HepG2 (cell line): ENCODE results near the gene RPL11. TPM values are rescaled to one million over a fixed set of nuclear protein-coding genes. Genes with fewer than 3 reads are reported as not detected.
A peak's percentile ranks its signal among the peaks of the same experiment; 100 is the strongest.

ENCODE experiments used
- ATAC-seq: fragments of 200-7000 bp; cut with Tn5 transposase; 3 replicates; pipeline ENCODE4 v1.9.1; 2020; ENCODE audit warnings: mild to moderate bottlenecking, moderate library complexity
- BruUV-seq: library from RNA; stranded (reverse); fragments of 400-500 nt; replicated peaks from 2 replicates; lab custom pipeline; 2021; lab: Mats Ljungman, UMichigan
- CTCF ChIA-PET: fragments of 300-600 bp; formaldehyde crosslinking; extraction: SDS; loops from one replicate; lab custom pipeline; 2021; ENCODE audit warnings: low total read pairs, inconsistent platforms, low intra/inter-chr PET ratio; lab: Yijun Ruan, JAX
- POLR2A ChIA-PET: fragments of 350-600 bp; sonication (Branson Sonifier 250); formaldehyde crosslinking; loops from one replicate; lab custom pipeline; 2020; ENCODE audit warnings: antibody characterized with exemption, inconsistent platforms; lab: Yijun Ruan, JAX
- DNase-seq: peaks from one replicate; pipeline ENCODE4 v3.0.0-alpha.2; 2015; ENCODE audit warnings: low spot score
- FAIRE-seq: peaks from 3 replicates; lab custom pipeline; 2011; peaks lifted over from hg19 to GRCh38; lab: Jason Lieb, UNC
- H2AFZ ChIP-seq: one replicate; pipeline ENCODE4 v1.6.1; 2011; ENCODE audit warnings: low read length, inconsistent platforms
- H3K27ac ChIP-seq: fragments of 300-600 bp; 3 replicates; pipeline ENCODE4 v1.8.0; 2011; ENCODE audit warnings: mixed run types, mild to moderate bottlenecking, mixed read lengths, low read length, inconsistent platforms; ENCODE audit not compliant: insufficient read depth; ENCODE audit errors: extremely low read length
- H3K27me3 ChIP-seq, 2 experiments: fragments of 200-600 bp in 1 of 2; 2 replicates in 1 of 2; 3 replicates in 1 of 2; pipeline versions ENCODE4 v1.6.0 to v1.8.0; 2011; ENCODE audit warnings: low read length in 2 of 2, mild to moderate bottlenecking in 2 of 2, moderate library complexity in 2 of 2, inconsistent platforms in 1 of 2; ENCODE audit not compliant: insufficient read depth in 2 of 2, control insufficient read depth in 1 of 2
- H3K36me3 ChIP-seq, 2 experiments: fragments of 200-600 bp in 1 of 2; replicated peaks in 1 of 2; 2 replicates in 1 of 2; 3 replicates in 1 of 2; pipeline versions ENCODE4 v1.5.1 to v1.8.0; 2011; ENCODE audit warnings: low read length in 2 of 2, inconsistent platforms in 1 of 2; ENCODE audit not compliant: insufficient read depth in 2 of 2, control insufficient read depth in 1 of 2
- H3K4me1 ChIP-seq: 2 replicates; pipeline ENCODE4 v1.5.1; 2012; ENCODE audit warnings: low read length, inconsistent platforms; ENCODE audit not compliant: insufficient read depth
- H3K4me2 ChIP-seq: 2 replicates; pipeline ENCODE4 v1.6.0; 2011; ENCODE audit warnings: low read depth, low read length, inconsistent platforms
- H3K4me3 ChIP-seq, 3 experiments: fragments of 200-600 bp in 1 of 3; sonication (generic), shearing (Covaris generic) in 1 of 3; replicated peaks in 1 of 3; 2 replicates each; pipeline ENCODE4 v1.5.1; 2011 to 2016; ENCODE audit warnings: low read length in 3 of 3, inconsistent platforms in 2 of 3, low read depth in 2 of 3, mild to moderate bottlenecking in 2 of 3, control low read depth in 1 of 3, mixed read lengths in 1 of 3; ENCODE audit not compliant: insufficient read depth in 1 of 3
- H3K79me2 ChIP-seq: one replicate; pipeline ENCODE4 v1.6.1; 2011; ENCODE audit warnings: low read length, inconsistent platforms; ENCODE audit not compliant: insufficient read depth
- H3K9ac ChIP-seq: 2 replicates; pipeline ENCODE4 v1.6.0; 2011; ENCODE audit warnings: mild to moderate bottlenecking, low read depth, low read length, inconsistent platforms; ENCODE audit not compliant: insufficient read depth
- H3K9me3 ChIP-seq: 2 replicates; pipeline ENCODE4 v1.5.1; 2012; ENCODE audit warnings: mild to moderate bottlenecking, low read length
- H4K20me1 ChIP-seq: 2 replicates; pipeline ENCODE4 v1.6.0; 2011; ENCODE audit warnings: inconsistent platforms, mild to moderate bottlenecking, low read length, moderate library complexity; ENCODE audit not compliant: insufficient read depth
- AHR ChIP-seq: IDR thresholded peaks from 2 replicates; pipeline ENCODE4 v1.6.1; 2018; ENCODE audit warnings: missing genetic modification reagents, missing compliant biosample characterization
- BORCS8-MEF2B ChIP-seq: sonication (generic); formaldehyde crosslinking; IDR thresholded peaks from 2 replicates; pipeline ENCODE4 v1.8.0; 2022; ENCODE audit warnings: mild to moderate bottlenecking, missing genetic modification reagents
- DNMT3B ChIP-seq: conservative IDR thresholded peaks from 2 replicates; pipeline ENCODE4 v1.6.1; 2016; ENCODE audit warnings: missing biosample characterization, control low read depth
- HOXA3 ChIP-seq: sonication (generic); formaldehyde crosslinking; IDR thresholded peaks from 2 replicates; pipeline ENCODE4 v1.5.0; 2020; ENCODE audit warnings: missing genetic modification reagents
- MYC ChIP-seq: sonication (generic); formaldehyde crosslinking; IDR thresholded peaks from 2 replicates; pipeline ENCODE4 v1.9.0; 2021; ENCODE audit warnings: missing genetic modification reagents, borderline replicate concordance
- PHF21A ChIP-seq: sonication (generic); formaldehyde crosslinking; IDR thresholded peaks from 2 replicates; pipeline ENCODE4 v1.5.0; 2020; ENCODE audit warnings: mild to moderate bottlenecking, missing genetic modification reagents
- SNAPC2 ChIP-seq: sonication (generic); formaldehyde crosslinking; IDR thresholded peaks from 2 replicates; pipeline ENCODE4 v1.8.1; 2022; ENCODE audit warnings: mild to moderate bottlenecking, missing genetic modification reagents
- YEATS4 ChIP-seq: sonication (generic); formaldehyde crosslinking; IDR thresholded peaks from 2 replicates; pipeline ENCODE4 v1.4.0; 2020; ENCODE audit warnings: missing genetic modification reagents, borderline replicate concordance
- ZNF234 ChIP-seq: sonication (generic); formaldehyde crosslinking; conservative IDR thresholded peaks from 2 replicates; pipeline ENCODE4 v1.5.1; 2020; ENCODE audit warnings: mild to moderate bottlenecking, missing genetic modification reagents
- ZNF292 ChIP-seq: sonication (generic); formaldehyde crosslinking; IDR thresholded peaks from 2 replicates; pipeline ENCODE4 v1.8.1; 2022; ENCODE audit warnings: mild to moderate bottlenecking, low read depth, missing genetic modification reagents, borderline replicate concordance
- ZNF746 ChIP-seq: sonication (generic); formaldehyde crosslinking; IDR thresholded peaks from 2 replicates; pipeline ENCODE4 v1.8.0; 2022; ENCODE audit warnings: mild to moderate bottlenecking, missing genetic modification reagents
- WGBS: methylation state at CpG from one replicate; pipeline ENCODE4 v1.1.6; 2017; ENCODE audit warnings: low lambda C conversion rate; 5-methylcytosine and 5-hydroxymethylcytosine counted together
- in situ Hi-C: cut with HindIII; loops from 2 replicates; pipeline ENCODE4 v1.10.0; 2017; ENCODE audit warnings: low pct_unique_long_range_greater_than_20kb; ENCODE audit not compliant: extremely low pct_ligation_motif_present
- intact Hi-C: fragments of 100-400 bp; cut with micrococcal nuclease; formaldehyde crosslinking; loops from one replicate; pipeline ENCODE4 v1.10.0; 2022; ENCODE audit not compliant: unreplicated experiment
- polyA plus RNA-seq, 8 experiments: library from polyadenylated mRNA; depleted of rRNA in 3 of 8; stranded (reverse) in 7 of 8; unstranded in 1 of 8; fragments of >200 nt; fragmentation: Illumina TruSeq in 4 of 8; extraction: Trizol in 4 of 8; gene quantifications; 2 replicates each; pipeline versions ENCODE4 v1.2.1 to v1.2.3, GENCODE V29; 2011 to 2016; ENCODE audit warnings: low read depth in 4 of 8, missing spikeins in 1 of 8, mixed read lengths in 1 of 8; ENCODE audit not compliant: insufficient read depth in 1 of 8
- total RNA-seq, 5 experiments: library from RNA; depleted of rRNA; stranded (reverse); fragments of >200 nt; fragmentation: Illumina TruSeq; extraction: Trizol; gene quantifications; 2 replicates each; pipeline ENCODE4 v1.2.3, GENCODE V29; 2016; ENCODE audit warnings: low read depth in 1 of 5
- TF ChIP-seq, protein P1 (sequence below): IDR thresholded peaks from 2 replicates; pipeline ENCODE4 v1.4.0; 2020; ENCODE audit warnings: mild to moderate bottlenecking, missing genetic modification reagents
- TF ChIP-seq, protein P2 (sequence below): sonication (generic); formaldehyde crosslinking; IDR thresholded peaks from 2 replicates; pipeline ENCODE4 v1.4.0; 2020; ENCODE audit warnings: mild to moderate bottlenecking, missing genetic modification reagents, borderline replicate concordance
- TF ChIP-seq, protein P3 (sequence below): sonication (generic); formaldehyde crosslinking; IDR thresholded peaks from 2 replicates; pipeline ENCODE4 v1.4.0; 2020; ENCODE audit warnings: missing genetic modification reagents
- TF ChIP-seq, protein P4 (sequence below): IDR thresholded peaks from 2 replicates; pipeline ENCODE4 v1.6.1; 2016

RPL11 gene
- total and polyA plus RNA-seq, 2 of the 13 experiments (the other 11 are each of a cell fraction or from before 2014, with no cell fraction given), result 1,682 to 2,010 TPM

DNA sequence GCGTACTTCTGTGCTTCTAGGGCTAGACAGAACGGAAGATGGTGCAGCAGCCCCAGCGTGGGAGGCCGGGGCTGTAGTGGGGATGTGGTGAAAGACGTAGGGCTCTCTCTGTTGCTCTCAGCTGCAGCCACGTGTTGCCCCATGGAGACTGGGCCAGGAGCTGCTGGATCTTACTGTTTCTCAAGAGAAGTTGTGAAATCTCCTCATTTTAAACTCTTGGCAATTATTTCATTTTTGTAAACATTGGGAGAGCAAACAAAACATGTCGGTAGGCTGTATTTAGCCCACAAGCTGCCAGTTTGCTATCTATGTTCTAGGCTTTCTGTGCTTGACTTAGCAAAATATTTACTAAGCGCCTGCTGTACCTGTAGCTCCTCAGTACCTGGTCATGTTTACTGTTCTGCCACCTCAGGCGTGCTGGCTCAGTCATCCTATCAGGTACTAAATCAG is 35.8 kb downstream of the RPL11 start:
- intact Hi-C loops (no loop called here), in situ Hi-C loops (no loop called here)
- Histone ChIP-seq H3K9ac (peak overlapping the region; percentile 20; the same call in 1 of the 2 replicates), H3K9me3 (no peaks in the 10 kb centered on the region), H3K27ac (peak overlapping the region; percentile 54), H3K36me3 (no peaks in the 10 kb centered on the region), H3K4me3 (peak overlapping the region in 1 of 3 experiments; percentile 24; a peak in 2 of 6 replicates), H2AFZ (no peak overlapping the region), H3K79me2 (peaks cover 3% of the 10 kb centered on the region), H3K4me2 (peak overlapping the region; percentile 63), H3K4me1 (peaks cover 38% of the 10 kb centered on the region), H3K27me3 (no peaks in the 10 kb centered on the region), H4K20me1 (no peaks in the 10 kb centered on the region)
- 7% methylated on average over 9 of the region's 9 CpGs for WGBS
- ChIA-PET CTCF (no interaction called here), POLR2A (interaction anchor here (0.8 to 3.3 kb wide), 5 partner anchors 16 to 97 kb away, joined by 3 to 21 read pairs (median 8); partner anchors contain the start of genes ELOA, HMGCL, PITHD1 and RPL11)
- BruUV-seq, result no TSS peak
- FAIRE-seq (peak; percentile 90), ATAC-seq (peak; percentile 89), DNase-seq (peak; percentile 78)
- TF ChIP-seq, protein P1, sequence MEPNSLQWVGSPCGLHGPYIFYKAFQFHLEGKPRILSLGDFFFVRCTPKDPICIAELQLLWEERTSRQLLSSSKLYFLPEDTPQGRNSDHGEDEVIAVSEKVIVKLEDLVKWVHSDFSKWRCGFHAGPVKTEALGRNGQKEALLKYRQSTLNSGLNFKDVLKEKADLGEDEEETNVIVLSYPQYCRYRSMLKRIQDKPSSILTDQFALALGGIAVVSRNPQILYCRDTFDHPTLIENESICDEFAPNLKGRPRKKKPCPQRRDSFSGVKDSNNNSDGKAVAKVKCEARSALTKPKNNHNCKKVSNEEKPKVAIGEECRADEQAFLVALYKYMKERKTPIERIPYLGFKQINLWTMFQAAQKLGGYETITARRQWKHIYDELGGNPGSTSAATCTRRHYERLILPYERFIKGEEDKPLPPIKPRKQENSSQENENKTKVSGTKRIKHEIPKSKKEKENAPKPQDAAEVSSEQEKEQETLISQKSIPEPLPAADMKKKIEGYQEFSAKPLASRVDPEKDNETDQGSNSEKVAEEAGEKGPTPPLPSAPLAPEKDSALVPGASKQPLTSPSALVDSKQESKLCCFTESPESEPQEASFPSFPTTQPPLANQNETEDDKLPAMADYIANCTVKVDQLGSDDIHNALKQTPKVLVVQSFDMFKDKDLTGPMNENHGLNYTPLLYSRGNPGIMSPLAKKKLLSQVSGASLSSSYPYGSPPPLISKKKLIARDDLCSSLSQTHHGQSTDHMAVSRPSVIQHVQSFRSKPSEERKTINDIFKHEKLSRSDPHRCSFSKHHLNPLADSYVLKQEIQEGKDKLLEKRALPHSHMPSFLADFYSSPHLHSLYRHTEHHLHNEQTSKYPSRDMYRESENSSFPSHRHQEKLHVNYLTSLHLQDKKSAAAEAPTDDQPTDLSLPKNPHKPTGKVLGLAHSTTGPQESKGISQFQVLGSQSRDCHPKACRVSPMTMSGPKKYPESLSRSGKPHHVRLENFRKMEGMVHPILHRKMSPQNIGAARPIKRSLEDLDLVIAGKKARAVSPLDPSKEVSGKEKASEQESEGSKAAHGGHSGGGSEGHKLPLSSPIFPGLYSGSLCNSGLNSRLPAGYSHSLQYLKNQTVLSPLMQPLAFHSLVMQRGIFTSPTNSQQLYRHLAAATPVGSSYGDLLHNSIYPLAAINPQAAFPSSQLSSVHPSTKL (CRISPR knock-in tag), result peak; percentile 85
- TF ChIP-seq DNMT3B (CRISPR knock-in tag), result 0 out of 2 replicates have a peak, but pooled peaks have one; percentile 47
- TF ChIP-seq ZNF234 (CRISPR knock-in tag), result no peak
- TF ChIP-seq HOXA3 (CRISPR knock-in tag), result 0 out of 2 replicates have a peak, but pooled peaks have one; percentile 59
- TF ChIP-seq ZNF746, result 0 out of 2 replicates have a peak, but pooled peaks have one; percentile 18
- TF ChIP-seq YEATS4 (CRISPR knock-in tag), result peak; percentile 56; the same call in 1 of the 2 replicates
- 0 out of 2 replicates have a peak, but pooled peaks have one; percentile 44 for TF ChIP-seq SNAPC2 (CRISPR knock-in tag)
- TF ChIP-seq, protein P2, sequence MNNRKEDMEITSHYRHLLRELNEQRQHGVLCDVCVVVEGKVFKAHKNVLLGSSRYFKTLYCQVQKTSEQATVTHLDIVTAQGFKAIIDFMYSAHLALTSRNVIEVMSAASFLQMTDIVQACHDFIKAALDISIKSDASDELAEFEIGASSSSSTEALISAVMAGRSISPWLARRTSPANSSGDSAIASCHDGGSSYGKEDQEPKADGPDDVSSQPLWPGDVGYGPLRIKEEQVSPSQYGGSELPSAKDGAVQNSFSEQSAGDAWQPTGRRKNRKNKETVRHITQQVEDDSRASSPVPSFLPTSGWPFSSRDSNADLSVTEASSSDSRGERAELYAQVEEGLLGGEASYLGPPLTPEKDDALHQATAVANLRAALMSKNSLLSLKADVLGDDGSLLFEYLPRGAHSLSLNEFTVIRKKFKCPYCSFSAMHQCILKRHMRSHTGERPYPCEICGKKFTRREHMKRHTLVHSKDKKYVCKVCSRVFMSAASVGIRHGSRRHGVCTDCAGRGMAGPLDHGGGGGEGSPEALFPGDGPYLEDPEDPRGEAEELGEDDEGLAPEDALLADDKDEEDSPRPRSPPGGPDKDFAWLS (CRISPR knock-in tag), result no peak
- TF ChIP-seq, protein P3, sequence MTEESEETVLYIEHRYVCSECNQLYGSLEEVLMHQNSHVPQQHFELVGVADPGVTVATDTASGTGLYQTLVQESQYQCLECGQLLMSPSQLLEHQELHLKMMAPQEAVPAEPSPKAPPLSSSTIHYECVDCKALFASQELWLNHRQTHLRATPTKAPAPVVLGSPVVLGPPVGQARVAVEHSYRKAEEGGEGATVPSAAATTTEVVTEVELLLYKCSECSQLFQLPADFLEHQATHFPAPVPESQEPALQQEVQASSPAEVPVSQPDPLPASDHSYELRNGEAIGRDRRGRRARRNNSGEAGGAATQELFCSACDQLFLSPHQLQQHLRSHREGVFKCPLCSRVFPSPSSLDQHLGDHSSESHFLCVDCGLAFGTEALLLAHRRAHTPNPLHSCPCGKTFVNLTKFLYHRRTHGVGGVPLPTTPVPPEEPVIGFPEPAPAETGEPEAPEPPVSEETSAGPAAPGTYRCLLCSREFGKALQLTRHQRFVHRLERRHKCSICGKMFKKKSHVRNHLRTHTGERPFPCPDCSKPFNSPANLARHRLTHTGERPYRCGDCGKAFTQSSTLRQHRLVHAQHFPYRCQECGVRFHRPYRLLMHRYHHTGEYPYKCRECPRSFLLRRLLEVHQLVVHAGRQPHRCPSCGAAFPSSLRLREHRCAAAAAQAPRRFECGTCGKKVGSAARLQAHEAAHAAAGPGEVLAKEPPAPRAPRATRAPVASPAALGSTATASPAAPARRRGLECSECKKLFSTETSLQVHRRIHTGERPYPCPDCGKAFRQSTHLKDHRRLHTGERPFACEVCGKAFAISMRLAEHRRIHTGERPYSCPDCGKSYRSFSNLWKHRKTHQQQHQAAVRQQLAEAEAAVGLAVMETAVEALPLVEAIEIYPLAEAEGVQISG, result peak; percentile 64
- TF ChIP-seq AHR (CRISPR knock-in tag), result peak; percentile 53; the same call in 1 of the 2 replicates
- TF ChIP-seq, protein P4, sequence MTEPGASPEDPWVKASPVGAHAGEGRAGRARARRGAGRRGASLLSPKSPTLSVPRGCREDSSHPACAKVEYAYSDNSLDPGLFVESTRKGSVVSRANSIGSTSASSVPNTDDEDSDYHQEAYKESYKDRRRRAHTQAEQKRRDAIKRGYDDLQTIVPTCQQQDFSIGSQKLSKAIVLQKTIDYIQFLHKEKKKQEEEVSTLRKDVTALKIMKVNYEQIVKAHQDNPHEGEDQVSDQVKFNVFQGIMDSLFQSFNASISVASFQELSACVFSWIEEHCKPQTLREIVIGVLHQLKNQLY, result 0 out of 2 replicates have a peak, but pooled peaks have one; percentile 16
- 0 out of 2 replicates have a peak, but pooled peaks have one; percentile 39 for TF ChIP-seq BORCS8-MEF2B (CRISPR knock-in tag)
- TF ChIP-seq MYC (CRISPR knock-in tag), result peak; percentile 89
- peak; percentile 65; the same call in 1 of the 2 replicates for TF ChIP-seq ZNF292
- TF ChIP-seq PHF21A, result peak; percentile 76; the same call in 1 of the 2 replicates
